GM12891 (cell line): ENCODE measurements around the gene IFNA16.
A peak's percentile ranks its signal among the peaks of the same experiment; 100 is the strongest.
"Not testable (repeated sequence)": the region's sequence is repeated elsewhere in the genome, so short reads cannot be mapped to it uniquely, and the experiment has no call there.

Experiments used
- DNase-seq: peaks from one replicate; pipeline ENCODE4 v3.0.0; 2011; ENCODE audit warnings: low spot score; ENCODE audit not compliant: insufficient read length
- FAIRE-seq: peaks from 2 replicates; lab custom pipeline; 2011; peaks lifted over from hg19 to GRCh38; lab: Jason Lieb, UNC
- PAX5 ChIP-seq: IDR thresholded peaks from 2 replicates; pipeline ENCODE4 v1.6.1; 2011; ENCODE audit warnings: low read length, moderate library complexity, mild to moderate bottlenecking; ENCODE audit not compliant: insufficient read depth, severe bottlenecking
- POLR2A ChIP-seq: IDR thresholded peaks from 2 replicates; pipeline ENCODE4 v1.6.1; 2011; ENCODE audit warnings: low read depth, low read length, control low read depth
- POLR2AphosphoS5 ChIP-seq: IDR thresholded peaks from 2 replicates; pipeline ENCODE4 v1.6.1; 2011; ENCODE audit warnings: low read depth, low read length, control low read depth
- POU2F2 ChIP-seq: IDR thresholded peaks from 2 replicates; pipeline ENCODE4 v1.6.1; 2011; ENCODE audit warnings: low read depth, mild to moderate bottlenecking, control low read depth, low read length, moderate library complexity
- SPI1 ChIP-seq: IDR thresholded peaks from 2 replicates; pipeline ENCODE4 v1.6.1; 2011; ENCODE audit warnings: low read depth, low read length, control low read depth
- TAF1 ChIP-seq: IDR thresholded peaks from 2 replicates; pipeline ENCODE4 v1.6.1; 2011; ENCODE audit warnings: low read depth, low read length, control low read depth

The IFNA16 gene

GRCh38 chr9:21234153-21234687 lies 17.1 kb upstream of the IFNA16 start:
- TF ChIP-seq TAF1 (no peak), POLR2A (no peak), POU2F2 (no peak), PAX5 (no peak), SPI1 (no peak), POLR2AphosphoS5 (no peak)
- DNase-seq, result no peak
- FAIRE-seq, result no peak

GRCh38 chr9:21233258-21233657 lies 16.1 kb upstream of the IFNA16 start:
- TF ChIP-seq TAF1, result no peak
- no peak for TF ChIP-seq POU2F2
- TF ChIP-seq POLR2A, result no peak
- no peak for TF ChIP-seq SPI1
- no peak for TF ChIP-seq POLR2AphosphoS5
- no peak for TF ChIP-seq PAX5
- no peak for FAIRE-seq
- DNase-seq, result no peak

- no peak for DNase-seq
- no peak for FAIRE-seq
- TF ChIP-seq POLR2A (no peak), POLR2AphosphoS5 (no peak), PAX5 (no peak), POU2F2 (no peak), TAF1 (no peak), SPI1 (no peak)
Measured at GRCh38 chr9:21228122-21228521, 11.0 kb upstream of the IFNA16 start, which contains the start of gene IFNA17. Gene IFNA17, minus strand, starts transcription at chr9:21228222. Its CDS starts 49 bp downstream, at chr9:21228173.

- not testable (repeated sequence) for DNase-seq, FAIRE-seq
Measured at GRCh38 chr9:21213411-21214326, 3.4 kb downstream of the IFNA16 start.

GRCh38 chr9:21212160-21212559 lies 5.0 kb downstream of the IFNA16 start:
- DNase-seq, FAIRE-seq: not testable (repeated sequence)

GRCh38 chr9:21210782-21211181 lies 6.3 kb downstream of the IFNA16 start:
- FAIRE-seq, DNase-seq: not testable (repeated sequence)

- TF ChIP-seq POLR2AphosphoS5 (no peak), TAF1 (no peak), POLR2A (no peak), SPI1 (no peak), PAX5 (no peak), POU2F2 (no peak)
- no peak for DNase-seq
- FAIRE-seq, result no peak
Measured at GRCh38 chr9:21210311-21210710, 6.8 kb downstream of the IFNA16 start.

GRCh38 chr9:21207043-21207442 lies 10.1 kb downstream of the IFNA16 start, which contains the start of gene IFNA10:
Gene IFNA10, minus strand, starts transcription at chr9:21207143. Its CDS starts 46 bp downstream, at chr9:21207097.
- FAIRE-seq, DNase-seq: not testable (repeated sequence)

GRCh38 chr9:21205204-21205603 lies 11.9 kb downstream of the IFNA16 start:
- FAIRE-seq, result no peak
- DNase-seq, result no peak
- TF ChIP-seq TAF1, result no peak
- TF ChIP-seq POU2F2, result no peak
- no peak for TF ChIP-seq POLR2AphosphoS5
- no peak for TF ChIP-seq SPI1
- TF ChIP-seq PAX5, result no peak
- no peak for TF ChIP-seq POLR2A

- not testable (repeated sequence) for DNase-seq, FAIRE-seq
Measured at GRCh38 chr9:21202105-21202504, 15.0 kb downstream of the IFNA16 start, which contains the start of gene IFNA7. Gene IFNA7, minus strand, starts transcription at chr9:21202205. Its CDS starts 40 bp downstream, at chr9:21202165.

GRCh38 chr9:21194867-21195776 lies 22.0 kb downstream of the IFNA16 start:
- FAIRE-seq, result peak; percentile 68
- not testable (repeated sequence) for DNase-seq

- not testable (repeated sequence) for DNase-seq, FAIRE-seq
Measured at GRCh38 chr9:21187487-21187886, 29.6 kb downstream of the IFNA16 start, which contains the start of gene IFNA4. Gene IFNA4, minus strand, starts transcription at chr9:21187587. Its CDS starts 56 bp downstream, at chr9:21187531.
